Loucy (cell line): ENCODE data around the gene SNX10.

Source experiments
- H2AFZ ChIP-seq: fragments of 200-600 bp; sonication (generic); 2 replicates; pipeline ENCODE4 v1.6.0; 2016; ENCODE audit warnings: antibody characterized with exemption, mild to moderate bottlenecking, low read length, moderate library complexity
- H3F3A ChIP-seq: fragments of 200-600 bp; 2 replicates; pipeline ENCODE4 v1.6.0; 2016; ENCODE audit warnings: antibody characterized with exemption, low read depth, mild to moderate bottlenecking
- H3K27me3 ChIP-seq: fragments of 200-600 bp; sonication (generic); 2 replicates; pipeline ENCODE4 v1.6.1; 2014; ENCODE audit warnings: low read length, mild to moderate bottlenecking; ENCODE audit not compliant: insufficient read depth, poor library complexity, severe bottlenecking
- H3K36me3 ChIP-seq: fragments of 200-600 bp; sonication (generic); 2 replicates; pipeline ENCODE4 v1.6.1; 2016; ENCODE audit warnings: low read length; ENCODE audit not compliant: insufficient read depth
- H3K4me1 ChIP-seq: fragments of 200-600 bp; sonication (generic); 2 replicates; pipeline ENCODE4 v1.5.1; 2014; ENCODE audit warnings: low read length, mild to moderate bottlenecking; ENCODE audit not compliant: insufficient read depth, poor library complexity, severe bottlenecking
- H3K4me2 ChIP-seq: fragments of 200-600 bp; sonication (generic); 2 replicates; pipeline ENCODE4 v1.6.0; 2014; ENCODE audit warnings: antibody characterized with exemption, low read length, low read depth, mild to moderate bottlenecking; ENCODE audit not compliant: poor library complexity, severe bottlenecking
- H3K4me3 ChIP-seq: fragments of 200-600 bp; sonication (generic); 2 replicates; pipeline ENCODE4 v1.5.1; 2014; ENCODE audit warnings: low read length, mild to moderate bottlenecking, mixed read lengths; ENCODE audit not compliant: poor library complexity, severe bottlenecking
- H3K79me2 ChIP-seq: fragments of 200-600 bp; sonication (generic); 2 replicates; pipeline ENCODE4 v1.6.1; 2014; ENCODE audit warnings: low read length; ENCODE audit not compliant: insufficient read depth
- H3K9ac ChIP-seq: fragments of 200-600 bp; sonication (generic); 2 replicates; pipeline ENCODE4 v1.6.0; 2014; ENCODE audit warnings: mild to moderate bottlenecking, low read depth, low read length, moderate library complexity; ENCODE audit not compliant: poor library complexity, severe bottlenecking
- H3K9me2 ChIP-seq: fragments of 200-600 bp; sonication (generic); replicated peaks from 2 replicates; pipeline ENCODE4 v1.6.1; 2016; ENCODE audit warnings: low read depth, low read length, mixed read lengths
- H3K9me3 ChIP-seq: fragments of 200-600 bp; sonication (generic); 2 replicates; pipeline ENCODE4 v1.6.1; 2014; ENCODE audit warnings: mild to moderate bottlenecking, antibody characterized with exemption, low read length, low read depth; ENCODE audit not compliant: insufficient read depth
- H4K20me1 ChIP-seq: fragments of 200-600 bp; sonication (generic); 2 replicates; pipeline ENCODE4 v1.6.0; 2014; ENCODE audit warnings: antibody characterized with exemption, low read length, mild to moderate bottlenecking; ENCODE audit not compliant: insufficient read depth, poor library complexity, severe bottlenecking
- EZH2phosphoT487 ChIP-seq: fragments of 200-600 bp; IDR thresholded peaks from 2 replicates; pipeline ENCODE4 v1.6.1; 2018; ENCODE audit warnings: antibody characterized with exemption, mild to moderate bottlenecking, moderate library complexity, borderline replicate concordance
- TF ChIP-seq, protein P1 (sequence below): fragments of 200-600 bp; sonication (generic); conservative IDR thresholded peaks from 2 replicates; pipeline ENCODE4 v1.5.1; 2014; ENCODE audit warnings: mild to moderate bottlenecking, antibody characterized with exemption, low read length

Gene SNX10

DNA sequence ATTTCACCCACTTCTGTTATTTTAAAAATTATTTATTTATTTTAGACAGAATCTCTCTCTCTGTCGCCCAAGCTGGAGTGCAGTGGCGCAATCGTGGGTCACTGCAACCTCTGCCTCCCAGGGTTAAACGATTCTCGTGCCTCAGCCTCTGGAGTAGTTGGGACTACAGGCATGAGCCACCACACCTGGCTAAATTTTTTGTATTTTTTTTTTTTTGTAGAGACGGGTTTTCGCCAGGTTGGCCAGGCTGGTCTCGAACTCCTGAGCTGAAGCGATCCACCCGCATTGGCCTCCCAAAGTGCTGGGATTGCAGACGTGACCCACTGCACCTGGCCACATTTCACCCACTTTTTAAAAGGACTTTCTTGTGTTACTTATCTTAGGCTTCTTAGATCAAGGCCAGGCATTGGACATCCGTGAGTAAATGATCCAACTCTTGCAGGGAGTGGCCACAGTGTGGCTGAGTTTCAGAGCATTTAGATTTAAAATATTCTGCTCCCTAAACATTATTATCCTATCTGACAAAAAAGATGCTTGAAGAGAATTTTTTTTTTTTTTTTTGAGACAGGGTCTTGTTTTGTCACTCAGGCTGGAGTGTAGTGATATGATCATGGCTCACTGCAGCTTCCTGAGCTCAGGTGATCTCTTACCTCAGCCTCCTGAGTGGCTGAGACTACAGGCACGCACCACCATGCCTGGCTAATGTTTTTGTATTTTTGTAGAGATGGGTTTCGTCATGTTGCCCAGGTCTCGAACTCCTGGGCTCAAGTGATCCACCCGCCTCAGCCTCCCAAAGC lies 14.4 kb downstream of the SNX10 start:
- Histone ChIP-seq H3K79me2 (peaks cover 4% of the 10 kb centered on the region; the same call in 1 of the 2 replicates), H3K36me3 (no peaks in the 10 kb centered on the region), H3K4me2 (no peak overlapping the region), H3K9me2 (no peaks in the 10 kb centered on the region), H3F3A (no peaks in the 10 kb centered on the region), H3K27me3 (no peaks in the 10 kb centered on the region), H2AFZ (no peak overlapping the region), H3K4me1 (peaks cover 5% of the 10 kb centered on the region), H3K9ac (no peak overlapping the region), H3K9me3 (no peaks in the 10 kb centered on the region), H4K20me1 (no peaks in the 10 kb centered on the region), H3K4me3 (no peak overlapping the region)
- TF ChIP-seq, protein P1, sequence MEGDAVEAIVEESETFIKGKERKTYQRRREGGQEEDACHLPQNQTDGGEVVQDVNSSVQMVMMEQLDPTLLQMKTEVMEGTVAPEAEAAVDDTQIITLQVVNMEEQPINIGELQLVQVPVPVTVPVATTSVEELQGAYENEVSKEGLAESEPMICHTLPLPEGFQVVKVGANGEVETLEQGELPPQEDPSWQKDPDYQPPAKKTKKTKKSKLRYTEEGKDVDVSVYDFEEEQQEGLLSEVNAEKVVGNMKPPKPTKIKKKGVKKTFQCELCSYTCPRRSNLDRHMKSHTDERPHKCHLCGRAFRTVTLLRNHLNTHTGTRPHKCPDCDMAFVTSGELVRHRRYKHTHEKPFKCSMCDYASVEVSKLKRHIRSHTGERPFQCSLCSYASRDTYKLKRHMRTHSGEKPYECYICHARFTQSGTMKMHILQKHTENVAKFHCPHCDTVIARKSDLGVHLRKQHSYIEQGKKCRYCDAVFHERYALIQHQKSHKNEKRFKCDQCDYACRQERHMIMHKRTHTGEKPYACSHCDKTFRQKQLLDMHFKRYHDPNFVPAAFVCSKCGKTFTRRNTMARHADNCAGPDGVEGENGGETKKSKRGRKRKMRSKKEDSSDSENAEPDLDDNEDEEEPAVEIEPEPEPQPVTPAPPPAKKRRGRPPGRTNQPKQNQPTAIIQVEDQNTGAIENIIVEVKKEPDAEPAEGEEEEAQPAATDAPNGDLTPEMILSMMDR, result no peak
- no peak for TF ChIP-seq EZH2phosphoT487

DNA sequence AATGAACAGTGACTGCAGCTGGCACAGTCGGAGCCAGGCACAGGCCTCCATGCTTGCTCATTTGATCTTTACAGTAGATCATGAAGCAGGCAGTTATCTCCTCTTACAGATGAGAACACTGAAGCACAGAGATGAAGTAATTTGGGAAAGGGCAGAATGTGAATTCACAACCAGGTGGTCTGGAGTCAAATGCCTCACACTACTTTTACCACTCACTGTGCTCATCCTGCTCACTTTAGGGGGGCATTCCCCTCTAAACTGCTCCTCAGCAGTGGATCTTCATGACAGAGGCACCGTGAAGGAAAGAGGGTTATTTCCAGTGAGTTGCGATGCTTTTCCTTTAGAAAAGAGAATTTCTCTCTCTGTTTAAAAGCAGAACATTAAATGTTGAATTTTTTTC lies 15.1 kb downstream of the SNX10 start:
- no peaks in the 10 kb centered on the region for H4K20me1 ChIP-seq
- H3K4me2 ChIP-seq, result no peak overlapping the region
- TF ChIP-seq EZH2phosphoT487, result no peak
- TF ChIP-seq, protein P1, result no peak
- no peaks in the 10 kb centered on the region for H3K79me2 ChIP-seq
- H3K9ac ChIP-seq, result no peak overlapping the region
- no peak overlapping the region for H2AFZ ChIP-seq
- H3K27me3 ChIP-seq, result no peaks in the 10 kb centered on the region
- H3K9me2 ChIP-seq, result no peaks in the 10 kb centered on the region
- H3K36me3 ChIP-seq, result no peaks in the 10 kb centered on the region
- no peaks in the 10 kb centered on the region for H3F3A ChIP-seq
- H3K9me3 ChIP-seq, result no peaks in the 10 kb centered on the region
- no peak overlapping the region for H3K4me3 ChIP-seq
- H3K4me1 ChIP-seq, result peaks cover 5% of the 10 kb centered on the region

DNA sequence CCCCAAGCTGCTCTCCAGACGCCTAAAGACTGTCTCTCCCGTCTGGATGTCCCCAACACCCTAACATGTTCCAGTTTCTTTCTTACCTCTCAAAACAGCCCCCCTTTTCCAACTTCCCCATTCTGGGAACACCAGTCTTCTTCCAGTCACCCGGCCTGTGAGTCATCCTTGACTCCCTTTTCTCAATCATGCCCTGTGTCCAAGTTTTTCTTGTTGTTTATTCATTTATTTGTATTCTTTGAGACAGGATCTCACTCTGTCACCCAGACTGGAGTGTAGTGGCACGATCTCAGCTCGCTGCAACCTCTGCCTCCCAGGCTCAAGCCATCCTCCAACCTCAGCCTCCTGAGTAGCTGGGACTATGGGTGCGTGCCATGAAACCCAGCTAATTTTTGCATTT lies 15.6 kb downstream of the SNX10 start:
- Histone ChIP-seq H3K9me3 (no peaks in the 10 kb centered on the region), H3K36me3 (no peaks in the 10 kb centered on the region), H3K9me2 (no peaks in the 10 kb centered on the region), H3K27me3 (no peaks in the 10 kb centered on the region), H3K4me2 (no peak overlapping the region), H3K4me3 (no peak overlapping the region), H3K9ac (no peak overlapping the region), H3K79me2 (no peaks in the 10 kb centered on the region), H3K4me1 (peaks cover 5% of the 10 kb centered on the region), H3F3A (no peaks in the 10 kb centered on the region), H2AFZ (no peak overlapping the region), H4K20me1 (no peaks in the 10 kb centered on the region)
- no peak for TF ChIP-seq EZH2phosphoT487
- TF ChIP-seq, protein P1, result no peak
